Measurements from ENCODE around the gene SLC15A3. TPM values are rescaled to one million over a fixed set of nuclear protein-coding genes. Genes with fewer than 3 reads are reported as not detected.
A peak's percentile ranks its signal among the peaks of the same experiment; 100 is the strongest.

SLC15A3 gene
- total RNA-seq, 1 donor from 2014 or later: 8.8 TPM

- no peak for DNase-seq
Observed at GRCh38 chr11:60928563-60929001, 23.4 kb downstream of the SLC15A3 start.

GRCh38 chr11:60927600-60927999 is 24.4 kb downstream of the SLC15A3 start:
- no peak for DNase-seq

GRCh38 chr11:60927061-60927592 is 24.8 kb downstream of the SLC15A3 start:
- DNase-seq: no peak

- DNase-seq: no peak
Observed at GRCh38 chr11:60926500-60926899, 25.5 kb downstream of the SLC15A3 start.

GRCh38 chr11:60925868-60926267 is 26.1 kb downstream of the SLC15A3 start:
- DNase-seq: no peak

GRCh38 chr11:60924906-60925853 is 26.8 kb downstream of the SLC15A3 start:
- no peak for DNase-seq

GRCh38 chr11:60924110-60924905 is 27.7 kb downstream of the SLC15A3 start, which contains the start of gene TMEM132A:
TMEM132A (plus strand) TSS chr11:60924460; CDS start chr11:60924634, 174 bp downstream.
- peak; percentile 54 for DNase-seq

GRCh38 chr11:60923800-60924109 is 28.2 kb downstream of the SLC15A3 start:
- no peak for DNase-seq

- DNase-seq: no peak
Observed at GRCh38 chr11:60923326-60923725, 28.6 kb downstream of the SLC15A3 start.

- no peak for DNase-seq
Observed at GRCh38 chr11:60922906-60923305, 29.1 kb downstream of the SLC15A3 start.

GRCh38 chr11:60921777-60922335 is 30.1 kb downstream of the SLC15A3 start:
- no peak for DNase-seq

- DNase-seq: no peak
Observed at GRCh38 chr11:60921259-60921658, 30.7 kb downstream of the SLC15A3 start.

- no peak for DNase-seq
Observed at GRCh38 chr11:60919956-60920355, 32.0 kb downstream of the SLC15A3 start.

GRCh38 chr11:60919320-60919719 is 32.7 kb downstream of the SLC15A3 start:
- no peak for DNase-seq

- no peak for DNase-seq
Observed at GRCh38 chr11:60918939-60919265, 33.1 kb downstream of the SLC15A3 start.

GRCh38 chr11:60918251-60918938 is 33.6 kb downstream of the SLC15A3 start:
- no peak for DNase-seq

GRCh38 chr11:60917267-60917666 is 34.7 kb downstream of the SLC15A3 start:
- no peak for DNase-seq

- no peak for DNase-seq
Observed at GRCh38 chr11:60916669-60917206, 35.2 kb downstream of the SLC15A3 start.

GRCh38 chr11:60915248-60915914 is 36.6 kb downstream of the SLC15A3 start:
- no peak for DNase-seq

- peak; percentile 25 for DNase-seq
Observed at GRCh38 chr11:60914633-60915247, 37.2 kb downstream of the SLC15A3 start.

All from skin of body (tissue), 2 donors.